ENCODE data around the gene CAMKK1.

Gene CAMKK1

DNA sequence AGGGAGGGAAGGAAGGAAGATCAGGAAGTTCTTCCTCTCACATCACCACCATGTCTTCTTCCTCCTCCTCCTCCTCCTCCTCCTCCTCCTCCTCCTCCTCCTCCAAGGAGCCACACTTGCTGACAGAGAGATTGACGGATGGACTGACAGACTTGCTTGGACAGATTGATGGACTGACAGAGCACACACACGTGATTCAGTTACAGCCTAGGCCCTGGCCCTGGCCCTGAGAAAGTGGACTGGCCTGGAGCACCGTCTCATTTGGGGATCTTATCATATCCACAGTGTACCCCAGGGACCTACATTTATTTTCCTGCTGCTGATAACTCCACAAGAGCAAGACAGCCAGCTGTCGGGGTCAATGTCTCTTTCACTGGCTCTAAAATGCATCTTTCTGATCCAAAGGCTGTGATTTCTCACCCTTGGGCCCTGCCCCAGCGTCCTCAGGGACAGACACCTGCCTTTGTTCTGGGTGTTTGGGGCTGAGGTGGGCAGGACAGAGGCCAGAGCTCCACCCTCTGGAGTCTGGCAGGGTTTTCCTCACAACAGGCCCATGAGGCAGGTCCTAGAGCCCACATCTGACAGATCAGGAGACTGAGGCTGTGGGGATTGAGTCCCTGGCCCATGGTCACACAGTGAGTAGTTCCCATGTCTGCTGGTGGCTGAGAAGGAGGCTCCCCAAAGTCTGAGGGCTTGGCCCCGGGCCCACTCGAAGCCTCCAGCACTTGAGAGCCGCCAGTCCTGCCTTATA is 25.7 kb upstream of the CAMKK1 start:
- DNase-seq (ENCODE audit: low read depth in 2 of 2) = no peak

DNA sequence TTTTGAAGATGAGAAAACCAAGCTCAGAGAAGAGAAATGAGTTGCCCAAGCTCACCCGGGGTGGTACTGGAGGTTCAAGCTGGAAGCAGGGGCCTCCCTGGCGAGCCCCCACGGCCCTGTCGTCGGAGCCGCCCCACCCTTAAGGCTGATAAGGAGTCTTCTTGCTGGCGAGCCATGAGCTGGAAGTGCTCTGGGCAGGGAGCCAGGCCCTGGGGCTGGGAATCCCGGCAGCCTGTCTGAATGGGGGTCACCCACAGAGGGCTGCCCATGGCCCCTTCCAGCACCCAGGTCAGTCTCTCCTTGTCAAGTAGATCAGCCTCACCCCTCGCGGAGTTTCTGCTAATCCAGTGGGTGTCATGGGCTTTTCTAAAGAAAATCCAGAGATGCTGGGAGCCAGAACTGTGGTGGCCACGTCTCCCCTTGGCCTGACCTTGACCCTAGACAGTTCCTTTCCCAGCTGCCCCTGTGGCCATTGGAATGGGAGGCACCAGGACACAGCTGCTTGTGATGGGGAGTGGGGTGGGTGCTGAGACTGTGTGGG is 24.6 kb upstream of the CAMKK1 start:
- no peak for DNase-seq (ENCODE audit: low read depth in 2 of 2)

DNA sequence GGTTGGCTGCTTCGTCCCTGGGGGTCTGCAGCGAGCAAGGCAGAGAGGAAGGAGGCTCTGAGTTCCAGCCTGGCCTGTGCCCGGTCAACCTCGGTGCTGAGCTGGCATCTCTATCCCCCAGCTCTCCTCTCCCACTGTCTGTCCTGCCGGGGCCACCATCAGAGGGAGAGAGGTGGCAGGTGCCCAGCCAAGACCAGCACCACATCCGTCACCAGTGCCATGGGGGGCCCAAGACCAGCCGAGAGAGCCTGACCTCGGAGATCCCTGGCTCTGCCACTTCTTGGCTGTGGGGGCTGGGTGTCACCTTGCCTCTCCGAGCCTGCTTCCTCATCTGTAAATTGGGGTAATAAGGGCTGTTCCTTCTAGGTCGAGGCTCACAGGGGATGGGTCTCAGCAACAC is 24.0 kb upstream of the CAMKK1 start:
- DNase-seq (ENCODE audit: low read depth in 2 of 2) = no peak

DNA sequence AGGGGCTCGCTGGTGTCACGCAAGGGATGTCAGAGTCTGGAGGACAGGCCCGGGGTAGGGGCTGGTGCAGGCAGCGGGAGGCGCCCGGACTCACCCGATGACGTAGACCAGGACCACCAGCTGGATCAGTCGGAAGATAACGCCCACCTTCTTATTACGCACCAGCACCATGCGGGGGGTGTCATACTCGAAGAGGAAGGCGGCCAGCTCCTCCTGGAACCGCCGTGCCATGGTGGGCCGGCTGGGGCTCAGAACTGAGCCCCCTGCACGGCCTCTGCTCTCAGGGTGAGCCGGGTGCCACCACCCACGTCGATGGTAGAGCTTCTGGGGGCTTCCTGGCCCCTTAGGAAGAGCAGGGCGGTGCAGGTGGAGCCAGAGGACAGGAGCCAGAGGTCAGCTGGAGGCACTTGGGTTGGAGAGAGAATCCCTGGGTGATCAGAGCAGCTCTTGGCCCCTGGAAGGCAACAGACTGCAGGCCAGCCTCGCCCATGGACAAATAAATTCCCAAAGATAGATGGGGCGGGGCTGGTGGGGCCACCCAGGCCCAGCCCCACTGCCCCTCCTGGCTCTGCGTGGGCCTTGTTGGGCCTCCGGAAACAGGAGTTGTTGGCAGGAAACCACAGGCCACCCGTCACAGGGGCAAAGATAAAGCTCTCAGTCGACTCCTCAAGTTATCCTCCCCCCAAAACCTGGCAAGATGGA is 23.3 kb upstream of the CAMKK1 start, which contains the start of gene P2RX1:
Gene P2RX1, minus strand, starts transcription at position 471 of the 702 bp plus-strand sequence. Its CDS starts 240 bp downstream, at position 231.
- peak; percentile 22 to 27 for DNase-seq (ENCODE audit: low read depth in 2 of 2)

DNA sequence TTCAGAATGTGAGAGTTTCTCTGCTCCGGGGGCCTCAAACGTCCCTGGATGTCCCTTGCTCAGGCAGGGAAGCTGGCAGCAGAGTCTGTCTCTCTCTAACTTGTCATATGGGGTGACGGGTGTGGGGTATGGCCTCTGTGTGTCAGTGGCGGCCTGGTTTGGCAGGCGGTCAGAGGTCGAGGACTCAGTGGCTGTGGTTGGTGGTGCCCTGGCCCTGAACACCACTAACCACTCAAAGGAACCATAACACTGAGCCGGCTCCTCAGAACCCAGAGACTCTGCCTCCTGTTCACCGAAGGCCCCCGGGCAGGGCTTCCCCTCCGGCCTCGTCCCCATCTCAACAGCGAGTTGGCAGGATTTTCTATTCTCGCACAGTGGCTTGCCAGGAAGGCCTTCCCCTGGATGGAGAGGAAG is 22.7 kb upstream of the CAMKK1 start:
- no peak for DNase-seq (ENCODE audit: low read depth in 2 of 2)

DNA sequence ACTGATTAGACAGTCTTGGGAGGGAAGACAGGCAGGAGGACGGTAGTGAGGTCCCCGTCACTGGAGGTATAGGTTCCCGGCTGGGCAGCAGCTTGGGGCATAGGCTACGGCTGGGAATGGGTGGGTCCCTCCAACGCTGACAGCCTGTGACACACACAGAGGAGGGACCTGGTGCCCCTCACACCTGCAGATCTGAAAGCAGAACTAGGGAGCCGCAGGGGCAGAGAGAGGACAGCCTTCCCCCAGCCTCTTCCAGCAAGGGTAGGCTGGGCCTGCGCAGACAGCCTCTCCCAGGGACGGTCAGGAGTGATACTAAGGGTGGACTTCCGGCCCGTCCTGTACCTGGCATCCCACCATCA is 21.4 kb upstream of the CAMKK1 start:
- no peak for DNase-seq (ENCODE audit: low read depth in 2 of 2)

DNA sequence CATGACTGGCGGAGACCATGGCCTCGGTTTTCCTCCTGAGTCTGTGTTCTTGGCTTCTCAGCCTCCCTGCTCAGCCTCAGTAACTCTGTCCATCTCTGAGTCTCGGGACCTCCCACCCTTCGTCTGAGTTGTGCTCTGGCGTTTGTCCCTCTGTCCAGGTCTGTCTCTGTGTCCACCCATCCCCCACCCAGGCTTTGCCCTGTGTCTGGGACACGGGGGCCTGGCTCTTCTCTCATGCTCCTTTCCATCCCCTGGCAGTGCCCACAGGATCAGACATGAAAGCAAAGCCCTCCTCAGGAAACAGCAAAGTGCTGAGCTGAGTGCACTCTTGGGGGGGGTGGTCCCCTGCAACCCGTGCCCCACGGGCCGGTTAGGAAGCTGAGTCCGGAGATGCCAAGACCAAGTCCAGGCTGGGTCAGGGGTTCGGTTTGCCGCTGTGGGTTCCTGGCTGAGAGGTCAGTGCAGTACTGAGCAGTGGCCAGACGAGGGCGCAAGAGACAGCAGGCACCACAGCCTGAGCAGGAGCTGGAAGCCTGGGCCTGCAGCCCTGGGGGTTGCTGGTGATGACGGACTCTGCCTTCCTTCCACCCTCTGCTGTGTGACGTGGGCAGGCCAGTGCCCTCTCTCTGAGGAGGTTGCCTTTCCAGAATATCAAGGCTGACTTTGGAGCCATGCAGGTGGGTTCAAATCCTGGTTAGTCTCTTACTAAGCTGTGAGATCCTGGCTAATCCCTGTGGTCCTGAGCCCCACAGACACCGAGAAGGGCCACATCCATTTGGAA is 20.9 kb upstream of the CAMKK1 start:
- DNase-seq (ENCODE audit: low read depth in 2 of 2) = peak; percentile 72 to 85

DNA sequence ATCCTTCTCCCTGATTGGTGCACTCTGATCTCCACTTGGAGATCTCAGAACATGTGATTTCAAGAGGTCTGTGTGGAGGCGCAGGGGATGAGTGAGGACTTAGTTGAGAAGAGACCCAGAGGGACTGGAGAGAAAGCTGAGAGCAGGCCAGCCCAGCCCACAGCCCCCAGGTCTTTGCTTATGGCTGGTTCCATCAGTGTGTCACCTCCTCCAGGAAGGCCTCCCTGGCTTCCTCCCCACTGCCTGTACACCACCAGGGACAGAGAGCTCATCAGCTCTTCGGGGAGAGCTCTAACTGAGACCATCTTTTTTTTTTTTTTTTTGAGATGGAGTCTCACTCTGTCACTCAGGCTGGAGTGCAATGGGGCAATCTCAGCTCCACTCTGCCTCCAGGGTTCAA is 20.0 kb upstream of the CAMKK1 start:
- no peak for DNase-seq (ENCODE audit: low read depth in 2 of 2)

DNA sequence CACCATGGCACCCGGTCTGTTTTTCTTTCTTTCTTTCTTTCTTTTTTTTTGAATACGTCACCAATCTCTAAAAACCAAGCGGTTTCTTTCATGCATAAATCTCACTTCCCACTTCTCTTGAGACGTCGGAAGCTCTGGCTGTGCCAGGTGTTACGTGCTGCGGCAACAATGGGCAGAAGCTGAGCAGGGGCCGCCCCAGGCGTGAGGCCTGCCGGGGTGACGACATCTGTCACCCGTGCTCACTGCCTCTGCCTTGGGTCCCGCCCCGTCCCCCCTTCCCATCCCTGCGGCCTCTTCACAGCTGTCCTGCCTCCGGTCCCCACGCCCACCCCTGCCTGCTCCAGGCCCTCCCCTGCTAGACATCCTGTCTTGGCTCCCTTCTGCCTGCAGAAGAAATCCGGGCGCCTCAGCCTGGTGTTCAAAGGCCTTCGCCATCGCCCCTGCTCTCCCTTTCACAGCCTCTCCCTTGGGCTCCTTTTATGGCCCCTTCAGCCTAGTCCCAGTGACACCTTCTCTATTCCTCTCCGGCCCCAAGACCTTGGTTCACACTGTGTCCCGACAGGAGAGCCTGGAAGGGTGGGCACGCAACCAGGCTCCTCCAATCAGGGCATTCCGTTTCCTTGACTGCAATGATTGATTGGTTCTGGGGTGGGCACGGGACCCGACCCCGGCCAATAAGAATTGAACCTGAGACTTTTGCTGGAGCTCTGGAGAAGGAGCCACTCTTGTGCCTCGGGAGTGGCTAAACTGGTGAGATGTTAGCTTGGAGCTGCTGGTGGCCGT is 18.6 kb upstream of the CAMKK1 start:
- peak; percentile 47 to 62 for DNase-seq (ENCODE audit: low read depth in 2 of 2)

DNA sequence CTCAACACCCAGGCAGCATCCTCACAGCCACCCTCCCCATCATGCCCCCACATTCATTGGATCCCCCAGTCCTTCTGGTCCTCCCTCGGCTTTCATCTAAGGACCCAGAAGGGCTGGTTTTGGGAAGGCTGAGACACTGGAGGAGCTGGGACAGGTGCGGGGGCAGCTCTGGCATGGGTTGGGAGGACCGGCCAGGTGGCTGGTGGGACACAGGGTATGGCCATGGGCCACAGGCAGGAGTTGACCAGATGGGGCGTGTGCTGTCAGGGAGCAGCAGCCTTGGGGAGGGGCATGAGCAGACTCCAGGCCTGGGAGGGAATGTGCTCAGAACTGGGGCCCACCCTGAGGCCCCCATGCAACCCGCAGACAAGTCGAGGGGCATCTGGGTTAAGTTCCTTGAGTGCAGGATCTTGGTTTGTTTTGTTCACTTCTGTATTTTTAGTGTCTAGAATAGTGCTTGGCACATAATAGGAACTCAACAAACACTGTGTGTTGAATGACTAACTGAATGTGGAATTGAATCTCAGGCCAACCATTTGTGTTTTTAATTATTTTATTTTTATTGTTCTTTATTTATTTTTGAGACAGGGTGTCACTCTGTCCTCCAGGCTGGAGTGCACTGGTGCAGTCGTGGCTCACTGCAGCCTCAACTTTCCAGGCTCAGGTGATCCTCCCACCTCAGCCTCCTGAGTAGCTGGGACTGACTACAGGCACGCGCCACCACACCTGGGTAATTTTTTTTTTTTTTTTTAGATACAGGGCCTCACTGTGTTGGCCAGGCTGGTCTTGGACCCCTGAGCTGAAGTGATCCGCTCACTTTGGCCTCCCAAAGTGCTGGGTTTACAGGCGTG is 17.8 kb upstream of the CAMKK1 start:
- no peak for DNase-seq (ENCODE audit: low read depth in 2 of 2)

DNA sequence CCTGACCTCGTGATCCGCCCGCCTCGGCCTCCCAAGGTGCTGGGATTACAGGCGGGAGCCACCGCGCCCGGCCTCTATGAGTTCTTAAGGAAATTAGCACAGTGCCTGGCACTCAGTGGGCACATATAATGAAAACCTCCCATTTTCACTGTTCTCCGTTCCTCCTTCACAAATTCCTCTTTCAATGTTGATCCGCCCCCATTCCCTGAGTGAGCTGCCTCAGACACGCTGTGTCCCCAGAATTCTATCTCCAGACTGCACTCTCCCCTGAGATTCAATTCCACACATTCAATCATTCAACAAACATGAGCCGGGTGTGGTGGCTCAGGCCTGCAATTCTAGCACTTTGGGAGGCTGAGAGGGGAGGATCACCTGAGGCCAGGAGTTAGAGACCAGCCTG is 16.4 kb upstream of the CAMKK1 start:
- no peak for DNase-seq (ENCODE audit: low read depth in 2 of 2)

DNA sequence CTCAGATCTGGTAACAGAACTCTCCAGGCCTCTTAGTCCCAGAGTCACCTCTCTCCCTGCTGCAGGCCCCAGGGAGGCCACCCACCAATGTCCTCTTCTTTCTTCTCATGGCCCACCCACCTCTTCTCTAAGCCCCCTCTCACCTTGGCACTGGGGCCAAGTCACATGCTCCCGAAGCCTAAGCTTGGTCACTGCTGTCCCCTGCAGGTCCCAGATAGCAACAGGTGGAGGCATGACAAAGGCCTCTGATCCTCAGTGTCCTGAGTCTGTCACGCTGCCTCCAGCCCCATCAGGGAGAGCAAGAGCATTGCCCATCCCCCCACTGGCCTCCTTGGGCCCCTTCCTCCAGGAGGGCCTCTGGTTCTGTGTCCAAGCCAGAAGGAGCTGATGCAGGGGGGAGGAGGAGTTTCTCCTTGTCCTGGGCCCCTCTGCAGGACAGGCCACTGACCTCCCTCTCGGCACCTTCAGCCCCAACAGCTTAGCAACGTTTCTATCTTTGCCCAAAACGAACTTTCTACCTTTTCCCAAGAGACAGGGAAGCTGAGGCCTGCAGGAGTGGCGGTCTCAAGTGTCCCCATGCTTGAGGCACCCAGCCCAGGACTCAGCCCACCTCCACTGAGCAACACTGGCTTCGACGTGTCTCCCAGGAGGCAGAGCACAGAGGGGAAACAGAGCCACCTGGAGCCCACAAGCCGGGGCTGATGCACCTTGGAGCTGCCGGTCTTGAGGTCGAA is 14.8 kb upstream of the CAMKK1 start:
- no peak for DNase-seq (ENCODE audit: low read depth in 2 of 2)

DNA sequence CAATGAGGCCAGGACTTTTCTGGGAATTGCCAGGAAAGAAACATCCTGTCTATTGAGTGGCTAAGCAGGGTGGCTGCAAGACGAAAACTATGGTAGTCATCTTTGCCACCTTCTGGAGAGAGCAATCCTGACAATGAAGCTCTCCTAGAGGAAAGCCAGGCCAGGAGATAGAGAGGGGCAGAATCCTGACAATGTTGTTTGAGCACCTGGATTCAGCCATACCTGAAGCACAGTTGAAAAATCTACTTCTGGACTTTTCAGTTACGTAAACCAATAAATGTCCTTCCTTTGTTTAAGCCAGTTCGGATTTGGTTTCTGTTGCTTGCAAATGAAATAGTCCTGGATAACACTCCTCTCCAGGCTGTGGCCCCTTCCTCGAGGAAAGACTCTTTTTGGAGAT is 14.0 kb upstream of the CAMKK1 start:
- no peak for DNase-seq (ENCODE audit: low read depth in 2 of 2)

DNA sequence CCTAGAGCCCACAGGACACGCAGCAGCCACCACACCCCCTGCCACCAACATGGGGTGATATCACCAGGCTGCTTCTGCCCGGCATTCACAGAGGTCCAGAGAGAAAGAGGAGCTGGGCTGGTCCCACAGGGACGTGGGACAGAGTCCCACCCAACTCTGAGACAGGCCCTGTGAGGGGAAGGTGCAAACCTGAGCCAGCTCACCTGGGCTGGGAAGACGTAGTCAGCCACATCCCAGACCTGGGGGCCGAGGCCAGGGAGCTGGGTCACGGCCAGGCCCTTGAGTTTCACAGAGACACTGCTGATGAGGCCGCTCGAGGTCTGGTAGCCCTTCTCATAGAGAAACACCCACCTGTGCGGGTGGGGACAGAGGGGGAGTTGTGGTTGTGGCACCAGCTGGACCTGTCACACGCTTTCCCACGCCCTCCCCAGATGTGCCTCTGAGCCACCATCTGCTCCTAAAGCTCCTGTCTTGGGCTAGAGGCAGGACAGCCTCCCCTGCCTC is 12.2 kb upstream of the CAMKK1 start:
- no peak for DNase-seq (ENCODE audit: low read depth in 2 of 2)

DNA sequence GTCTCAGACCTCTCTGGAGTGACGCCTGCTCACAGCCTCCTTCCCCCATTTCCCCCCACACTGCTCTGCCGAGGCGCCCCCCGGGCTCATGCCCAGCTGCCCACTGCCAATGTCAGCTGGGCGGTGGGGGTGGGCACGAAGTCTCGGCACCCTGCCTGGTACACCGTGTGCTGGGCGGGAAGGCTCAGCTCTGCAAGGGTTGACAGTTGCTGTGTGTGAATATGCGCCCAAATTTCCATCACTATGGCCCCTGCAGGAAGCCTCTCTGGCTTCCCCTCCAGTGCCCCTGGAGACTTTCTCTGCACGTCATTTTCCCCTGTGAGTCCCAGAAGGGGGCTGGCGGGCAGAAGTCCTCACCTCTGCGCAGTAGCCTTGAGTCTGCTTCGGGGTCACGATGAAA is 11.6 kb upstream of the CAMKK1 start:
- no peak for DNase-seq (ENCODE audit: low read depth in 2 of 2)

DNA sequence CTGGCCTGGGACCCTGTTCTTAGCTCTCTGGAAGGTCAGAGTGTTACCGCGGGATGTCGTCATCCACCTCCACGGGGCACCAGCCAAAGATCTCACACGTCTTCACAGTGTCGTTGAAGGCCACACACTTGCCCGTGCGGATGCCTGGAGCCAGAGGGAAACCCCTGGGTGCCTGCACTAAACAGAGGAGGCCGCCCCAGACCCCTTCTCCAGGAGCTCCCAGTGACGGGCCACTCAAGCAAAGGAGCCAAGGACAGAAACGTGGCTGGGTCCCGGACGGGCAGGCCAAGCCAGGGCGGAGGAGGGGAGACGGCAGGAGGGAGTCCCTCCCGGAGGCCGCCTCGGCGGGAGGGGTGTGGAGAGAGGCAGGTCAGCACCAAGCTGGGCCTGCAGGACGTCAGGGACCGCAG is 11.0 kb upstream of the CAMKK1 start:
- DNase-seq (ENCODE audit: low read depth in 2 of 2) = no peak

DNA sequence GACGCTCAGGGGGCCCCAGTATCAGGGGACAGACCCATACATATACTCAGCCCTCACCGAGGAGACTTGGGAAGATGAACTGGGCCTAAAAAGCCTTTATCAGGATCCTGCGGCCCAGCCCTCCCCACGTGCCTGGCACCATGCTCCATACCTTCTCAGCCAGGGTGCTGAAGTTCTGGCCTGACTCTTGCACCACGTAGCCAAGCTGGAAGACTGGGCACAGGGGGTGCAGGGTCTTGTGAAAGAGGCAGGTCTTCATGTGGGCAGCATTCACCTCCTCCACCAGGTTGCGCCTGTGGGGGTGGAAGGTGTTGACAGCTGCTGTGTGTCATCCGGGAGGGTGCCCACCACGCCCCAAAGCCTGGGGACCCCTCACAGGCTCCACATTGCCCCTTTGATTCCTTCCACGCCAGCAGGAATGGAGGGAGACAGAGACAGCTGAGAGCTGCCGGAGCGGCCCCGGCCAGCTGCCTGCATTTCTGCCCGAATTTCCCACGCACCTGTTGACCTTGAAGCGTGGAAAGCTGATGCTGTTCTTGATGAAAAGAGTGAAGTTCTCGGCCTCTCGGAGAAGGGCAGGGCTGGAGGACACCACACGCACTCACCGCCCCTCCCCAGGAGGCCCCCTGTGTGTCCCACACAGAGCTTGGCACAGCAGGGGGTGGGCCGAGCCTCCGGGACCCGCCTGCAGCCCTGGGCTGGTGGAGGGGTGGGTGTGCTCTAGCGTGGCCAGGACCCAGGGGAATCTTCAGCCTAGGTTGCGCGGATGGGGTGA is 10.4 kb upstream of the CAMKK1 start:
- DNase-seq (ENCODE audit: low read depth in 2 of 2) = no peak

DNA sequence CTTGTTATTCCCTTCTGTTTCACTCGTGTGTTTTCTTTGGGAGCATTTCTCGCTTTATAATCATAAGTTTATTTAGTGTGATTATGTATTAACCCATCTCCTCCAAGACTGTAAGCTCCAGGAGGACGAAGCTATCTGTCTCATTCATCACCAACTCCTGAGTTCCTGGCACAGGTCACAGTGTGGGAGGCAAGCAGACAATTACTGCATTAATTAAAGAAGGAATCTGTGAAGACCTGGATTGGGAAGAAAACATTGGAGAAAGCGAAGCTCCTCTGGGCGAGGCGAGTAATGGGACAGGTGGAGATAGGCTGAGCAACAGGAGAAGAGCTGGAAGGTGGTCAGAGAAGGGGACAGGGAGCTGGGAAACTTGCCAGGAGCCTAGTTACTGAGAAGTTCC is 7.8 kb upstream of the CAMKK1 start:
- DNase-seq (ENCODE audit: low read depth in 2 of 2) = no peak

DNA sequence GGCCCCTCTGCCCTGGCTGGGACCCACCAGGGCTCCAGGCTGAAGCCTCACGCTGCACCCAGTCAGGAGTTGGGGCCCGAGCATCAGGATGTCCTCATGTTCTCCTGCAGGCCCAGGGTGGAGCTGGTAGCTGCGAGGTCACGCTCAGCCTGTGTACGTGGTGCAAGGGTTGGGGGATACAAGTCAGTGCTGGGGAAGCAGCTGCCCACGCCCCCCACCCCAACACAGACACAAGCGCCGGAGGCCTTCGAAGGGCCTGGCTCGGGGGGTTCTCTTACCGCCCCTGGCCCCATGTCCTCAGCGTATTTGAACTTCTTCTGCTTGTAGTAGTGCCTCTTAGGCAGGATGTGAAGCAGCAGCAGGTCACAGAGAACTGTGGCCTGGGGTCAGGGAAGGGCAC is 4.9 kb upstream of the CAMKK1 start:
- no peak for DNase-seq (ENCODE audit: low read depth in 2 of 2)
